Activated naive CD4-positive, alpha-beta T cell treated with anti-CD3 and anti-CD28 coated beads, Interleukin-2, amount 50 U/mL, for 24 hours (primary cell): ENCODE results near the gene KDM4B.
"Not testable (repeated sequence)": the region's sequence is repeated elsewhere in the genome, so short reads cannot be mapped to it uniquely, and the experiment has no call there.

Experiments
- H3K27ac Mint-ChIP-seq: one replicate; pipeline ENCODE4 v1.8.0; 2021; ENCODE audit warnings: mild to moderate bottlenecking, mixed read lengths
- H3K27me3 Mint-ChIP-seq: one replicate; pipeline ENCODE4 v1.8.0; 2021; ENCODE audit warnings: mixed read lengths
- H3K36me3 Mint-ChIP-seq: one replicate; pipeline ENCODE4 v1.8.0; 2021; ENCODE audit warnings: mixed read lengths
- H3K4me1 Mint-ChIP-seq: one replicate; pipeline ENCODE4 v1.8.0; 2021; ENCODE audit warnings: mixed read lengths
- H3K4me3 Mint-ChIP-seq: one replicate; pipeline ENCODE4 v1.8.0; 2021; ENCODE audit warnings: mild to moderate bottlenecking, mixed read lengths
- H3K9me3 Mint-ChIP-seq: one replicate; pipeline ENCODE4 v1.8.0; 2021; ENCODE audit warnings: mixed read lengths

Gene KDM4B

DNA sequence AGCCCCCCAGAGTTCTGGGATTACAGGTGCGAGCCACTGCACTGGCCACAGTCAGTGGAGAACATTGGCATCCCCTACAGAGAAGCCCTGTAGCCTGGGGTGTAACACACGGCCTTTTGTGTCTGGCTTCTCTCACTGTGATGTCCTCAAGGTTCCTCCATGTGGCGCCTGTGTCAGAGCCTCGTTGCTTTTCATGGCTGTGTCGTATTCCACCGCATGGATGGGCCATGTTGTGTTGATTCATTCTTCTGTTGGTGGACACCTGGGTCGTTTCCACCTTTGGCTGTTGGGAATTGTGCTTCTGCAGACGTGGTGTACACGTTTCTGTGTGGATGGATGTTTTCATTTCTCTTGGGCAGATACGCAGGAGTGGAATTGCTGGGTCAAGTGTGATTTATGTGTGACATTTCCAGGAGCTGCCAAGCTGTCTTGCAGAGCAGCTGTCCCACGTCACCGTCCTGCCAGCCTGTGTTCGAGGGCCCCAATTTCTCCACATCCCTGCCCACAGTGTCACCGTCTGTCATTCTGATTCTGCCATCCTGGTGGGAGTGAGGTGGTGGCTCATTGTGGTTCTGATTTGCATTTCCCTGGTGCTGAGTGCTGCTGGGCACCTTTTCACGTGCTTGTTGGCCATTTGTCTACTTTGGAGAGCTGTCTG lies 59.4 kb downstream of the KDM4B start:
- no peaks in the 10 kb centered on the region for H3K9me3 Mint-ChIP-seq
- H3K27me3 Mint-ChIP-seq, result no peaks in the 10 kb centered on the region
- peaks cover 7% of the 10 kb centered on the region for H3K4me1 Mint-ChIP-seq
- H3K36me3 Mint-ChIP-seq, result no peaks in the 10 kb centered on the region
- no peak overlapping the region for H3K4me3 Mint-ChIP-seq
- H3K27ac Mint-ChIP-seq, result no peak overlapping the region

- not testable (repeated sequence) for H3K27ac Mint-ChIP-seq, H3K4me1 Mint-ChIP-seq, H3K36me3 Mint-ChIP-seq, H3K27me3 Mint-ChIP-seq, H3K4me3 Mint-ChIP-seq, H3K9me3 Mint-ChIP-seq
Observed at GRCh38 chr19:5029596-5029995, 60.7 kb downstream of the KDM4B start.

- Mint-ChIP-seq H3K27ac (peak overlapping the region; percentile 35), H3K9me3 (no peaks in the 10 kb centered on the region), H3K27me3 (no peaks in the 10 kb centered on the region), H3K4me3 (no peak overlapping the region), H3K4me1 (peaks cover 7% of the 10 kb centered on the region), H3K36me3 (no peaks in the 10 kb centered on the region)
Observed at GRCh38 chr19:5030136-5030820, 61.4 kb downstream of the KDM4B start.

DNA sequence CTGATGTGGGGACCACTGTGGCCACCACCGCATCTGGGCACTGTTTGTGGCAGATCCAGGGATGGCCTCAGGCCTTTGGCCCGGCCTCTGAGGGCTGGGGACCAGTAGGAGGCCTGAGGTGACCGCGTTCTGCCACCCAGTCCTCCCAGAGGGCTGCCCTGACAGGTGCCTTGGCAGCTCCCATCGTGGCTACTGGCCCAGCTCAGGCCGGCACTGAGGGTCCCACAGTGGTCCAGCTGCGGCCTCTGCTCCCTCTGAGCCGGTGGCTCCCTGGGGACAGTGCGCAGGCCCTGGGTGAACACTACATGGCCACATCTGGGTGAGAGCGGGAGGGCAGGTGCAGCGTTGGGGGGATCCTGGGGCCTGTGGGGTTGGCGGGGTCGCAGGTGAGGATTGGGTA lies 61.9 kb downstream of the KDM4B start:
- Mint-ChIP-seq H3K27me3 (no peaks in the 10 kb centered on the region), H3K36me3 (no peaks in the 10 kb centered on the region), H3K4me3 (no peak overlapping the region), H3K4me1 (peaks cover 7% of the 10 kb centered on the region), H3K9me3 (no peaks in the 10 kb centered on the region), H3K27ac (no peak overlapping the region)

- Mint-ChIP-seq H3K27ac (no peak overlapping the region), H3K9me3 (no peaks in the 10 kb centered on the region), H3K27me3 (no peaks in the 10 kb centered on the region), H3K4me1 (peaks cover 7% of the 10 kb centered on the region), H3K4me3 (no peak overlapping the region), H3K36me3 (no peaks in the 10 kb centered on the region)
Observed at GRCh38 chr19:5031231-5032100, 62.6 kb downstream of the KDM4B start.

DNA sequence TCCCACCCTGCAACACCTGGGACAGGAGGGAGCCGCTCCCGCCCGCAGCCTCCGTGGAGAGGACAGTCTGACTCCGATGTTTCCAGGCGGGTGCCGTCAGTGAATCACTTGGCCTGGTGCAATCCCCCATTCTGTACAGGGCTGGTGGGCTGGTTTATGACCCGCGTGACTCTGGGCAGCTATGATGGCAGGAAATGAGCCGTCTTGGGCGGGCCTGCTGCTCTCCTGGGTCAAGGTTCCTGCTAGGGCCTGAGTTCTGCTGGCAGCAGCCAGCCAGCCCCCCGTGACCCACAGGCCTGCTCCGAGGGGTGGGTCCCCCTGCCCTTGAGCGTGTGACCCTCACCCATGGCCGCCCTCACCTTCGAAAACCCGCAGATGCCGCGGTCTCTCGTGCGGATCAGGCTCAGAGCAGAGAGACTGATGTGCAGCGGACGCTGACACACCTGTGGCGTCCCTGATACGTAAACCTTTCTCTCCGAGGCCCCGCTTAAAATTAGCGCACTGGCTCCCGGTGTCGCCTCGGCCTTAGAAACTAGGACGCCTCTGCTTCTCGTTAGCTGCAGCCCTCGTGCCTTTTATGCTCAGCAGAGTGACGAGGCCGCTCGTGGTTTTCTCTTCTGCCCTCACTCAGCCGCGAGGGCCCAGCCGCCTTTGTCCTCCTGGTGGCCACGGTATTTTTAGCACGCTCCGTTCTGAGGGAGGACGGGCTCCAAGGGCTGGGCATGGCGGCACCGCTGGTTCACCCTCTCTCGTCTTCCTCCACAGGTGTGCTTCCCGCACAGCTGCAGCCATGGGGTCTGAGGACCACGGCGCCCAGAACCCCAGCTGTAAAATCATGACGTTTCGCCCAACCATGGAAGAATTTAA lies 63.4 kb downstream of the KDM4B start:
- H3K36me3 Mint-ChIP-seq, result no peaks in the 10 kb centered on the region
- H3K9me3 Mint-ChIP-seq, result no peaks in the 10 kb centered on the region
- peak overlapping the region; percentile 68 for H3K27ac Mint-ChIP-seq
- H3K27me3 Mint-ChIP-seq, result no peaks in the 10 kb centered on the region
- peaks cover 7% of the 10 kb centered on the region for H3K4me1 Mint-ChIP-seq
- no peak overlapping the region for H3K4me3 Mint-ChIP-seq

- H3K27ac Mint-ChIP-seq, result no peak overlapping the region
- H3K4me1 Mint-ChIP-seq, result no peaks in the 10 kb centered on the region
- H3K9me3 Mint-ChIP-seq, result no peaks in the 10 kb centered on the region
- H3K4me3 Mint-ChIP-seq, result no peak overlapping the region
- H3K27me3 Mint-ChIP-seq, result no peaks in the 10 kb centered on the region
- H3K36me3 Mint-ChIP-seq, result no peaks in the 10 kb centered on the region
Observed at GRCh38 chr19:5035105-5035761, 66.3 kb downstream of the KDM4B start.

GRCh38 chr19:5035793-5036697 lies 67.1 kb downstream of the KDM4B start:
- H3K27ac Mint-ChIP-seq, result no peak overlapping the region
- no peak overlapping the region for H3K4me3 Mint-ChIP-seq
- no peaks in the 10 kb centered on the region for H3K9me3 Mint-ChIP-seq
- H3K27me3 Mint-ChIP-seq, result no peaks in the 10 kb centered on the region
- no peaks in the 10 kb centered on the region for H3K36me3 Mint-ChIP-seq
- H3K4me1 Mint-ChIP-seq, result no peaks in the 10 kb centered on the region

DNA sequence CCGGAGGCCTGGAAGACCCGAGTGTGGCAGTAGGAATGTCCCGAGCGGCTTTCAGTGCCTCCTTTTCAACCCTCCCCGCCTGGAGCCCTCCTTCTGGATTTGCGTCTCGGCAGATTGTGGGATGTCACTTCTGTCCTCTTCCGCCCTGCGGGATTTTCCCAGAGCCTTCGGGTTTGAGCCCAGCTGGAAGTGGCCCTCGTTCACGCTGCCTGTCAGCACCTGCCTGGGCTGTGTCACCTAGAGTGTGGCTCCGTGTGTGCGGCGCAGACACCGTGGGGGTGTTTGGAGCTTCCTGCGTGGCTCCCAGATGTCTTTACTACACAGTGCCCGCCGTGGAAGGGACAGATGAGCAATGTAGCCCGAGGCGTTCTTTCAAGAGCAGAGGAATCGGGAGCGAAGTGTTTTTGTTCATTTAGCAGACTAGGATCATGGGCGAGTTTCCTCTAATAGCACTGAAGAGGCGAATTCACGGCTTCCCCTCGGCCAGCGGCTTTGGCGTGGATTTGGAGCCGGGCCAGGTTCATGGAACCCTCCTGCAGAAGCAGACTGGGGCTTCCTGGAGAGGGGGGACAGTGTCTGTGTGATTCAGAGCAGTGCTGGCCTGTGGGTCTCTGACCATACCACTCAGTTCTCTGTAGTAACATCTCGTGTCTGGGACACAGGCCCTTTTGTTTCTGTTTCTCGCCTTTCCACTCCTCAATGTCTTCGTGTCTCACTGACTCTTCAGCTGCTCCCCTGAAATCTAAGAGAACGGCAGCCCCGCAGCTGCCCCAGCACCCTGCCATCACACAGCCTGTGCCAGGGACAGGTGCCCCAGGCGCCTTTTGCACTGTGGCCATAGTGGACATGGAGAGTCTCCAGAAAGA lies 68.0 kb downstream of the KDM4B start:
- H3K27me3 Mint-ChIP-seq, result no peaks in the 10 kb centered on the region
- no peak overlapping the region for H3K27ac Mint-ChIP-seq
- H3K4me1 Mint-ChIP-seq, result no peaks in the 10 kb centered on the region
- H3K9me3 Mint-ChIP-seq, result no peaks in the 10 kb centered on the region
- H3K36me3 Mint-ChIP-seq, result no peaks in the 10 kb centered on the region
- no peak overlapping the region for H3K4me3 Mint-ChIP-seq

- H3K27me3 Mint-ChIP-seq, result no peaks in the 10 kb centered on the region
- no peak overlapping the region for H3K27ac Mint-ChIP-seq
- no peaks in the 10 kb centered on the region for H3K4me1 Mint-ChIP-seq
- no peaks in the 10 kb centered on the region for H3K9me3 Mint-ChIP-seq
- H3K4me3 Mint-ChIP-seq, result no peak overlapping the region
- no peaks in the 10 kb centered on the region for H3K36me3 Mint-ChIP-seq
Observed at GRCh38 chr19:5037936-5038335, 69.0 kb downstream of the KDM4B start.

DNA sequence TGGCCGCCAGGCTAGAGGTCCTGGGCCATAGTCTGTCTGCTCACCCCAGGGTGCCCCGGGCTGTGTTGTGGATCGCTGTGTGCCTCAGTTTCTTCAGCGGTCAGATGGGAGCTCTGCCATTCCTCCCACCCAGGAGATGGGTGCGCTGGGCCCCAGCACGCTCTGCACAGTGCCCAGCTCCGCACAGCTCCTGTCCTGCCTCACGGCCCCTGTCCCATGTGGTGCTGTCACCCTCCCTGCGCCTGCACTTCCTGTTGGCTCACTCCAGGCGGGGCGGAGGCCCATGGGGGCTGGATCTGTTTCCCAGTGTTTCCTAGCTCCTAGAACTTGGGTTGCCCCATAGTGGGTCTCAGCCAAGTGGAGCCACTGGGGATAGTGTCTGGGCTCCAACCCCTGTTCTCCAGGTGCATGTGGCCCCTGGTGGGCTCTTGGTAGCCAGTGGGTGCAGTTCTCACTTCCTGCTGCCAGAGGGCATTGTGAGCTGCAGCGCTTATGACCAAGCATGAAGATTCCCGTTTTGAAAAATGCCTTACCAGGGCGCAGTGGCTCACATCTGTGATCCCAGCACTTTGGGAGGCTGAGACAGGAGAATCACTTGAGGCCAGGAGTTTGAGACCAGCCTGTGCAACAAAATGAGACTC lies 69.8 kb downstream of the KDM4B start:
- H3K9me3 Mint-ChIP-seq, result no peaks in the 10 kb centered on the region
- no peak overlapping the region for H3K4me3 Mint-ChIP-seq
- H3K27ac Mint-ChIP-seq, result no peak overlapping the region
- no peaks in the 10 kb centered on the region for H3K4me1 Mint-ChIP-seq
- H3K36me3 Mint-ChIP-seq, result no peaks in the 10 kb centered on the region
- H3K27me3 Mint-ChIP-seq, result no peaks in the 10 kb centered on the region

GRCh38 chr19:5039642-5040543 lies 71.0 kb downstream of the KDM4B start:
- Mint-ChIP-seq H3K4me1 (no peaks in the 10 kb centered on the region), H3K27me3 (no peaks in the 10 kb centered on the region), H3K36me3 (no peaks in the 10 kb centered on the region), H3K4me3 (no peak overlapping the region), H3K27ac (no peak overlapping the region), H3K9me3 (no peaks in the 10 kb centered on the region)
